HepG2 (cell line): Measurements from ENCODE around the gene PARS2. TPM values are rescaled to one million over a fixed set of nuclear protein-coding genes. Genes with fewer than 3 reads are reported as not detected.
A peak's percentile ranks its signal among the peaks of the same experiment; 100 is the strongest.

ENCODE experiments used
- ADNP ChIP-seq: sonication (generic); formaldehyde crosslinking; IDR thresholded peaks from 2 replicates; pipeline ENCODE4 v1.4.0; 2020; ENCODE audit warnings: missing genetic modification reagents
- CAMTA2 ChIP-seq: sonication (generic); formaldehyde crosslinking; IDR thresholded peaks from 2 replicates; pipeline ENCODE4 v1.4.0; 2020; ENCODE audit warnings: mild to moderate bottlenecking, missing genetic modification reagents, borderline replicate concordance
- CREBL2 ChIP-seq: sonication (generic); formaldehyde crosslinking; IDR thresholded peaks from 2 replicates; pipeline ENCODE4 v1.8.1; 2023; ENCODE audit warnings: missing genetic modification reagents, mild to moderate bottlenecking, borderline replicate concordance
- DR1 ChIP-seq: sonication (generic); formaldehyde crosslinking; IDR thresholded peaks from 2 replicates; pipeline ENCODE4 v1.8.0; 2021; ENCODE audit warnings: mild to moderate bottlenecking, missing genetic modification reagents, inconsistent platforms
- FOSL2 ChIP-seq: sonication (generic); formaldehyde crosslinking; IDR thresholded peaks from 2 replicates; pipeline ENCODE4 v1.4.0; 2020; ENCODE audit warnings: missing genetic modification reagents
- FOXK1 ChIP-seq: sonication (generic); formaldehyde crosslinking; IDR thresholded peaks from 2 replicates; pipeline ENCODE4 v1.4.0; 2020; ENCODE audit warnings: low read depth, missing genetic modification reagents, borderline replicate concordance
- GMEB2 ChIP-seq: IDR thresholded peaks from 2 replicates; pipeline ENCODE4 v1.6.1; 2016; ENCODE audit warnings: missing biosample characterization, missing genetic modification reagents, low read depth
- GTF3A ChIP-seq: sonication (generic); formaldehyde crosslinking; conservative IDR thresholded peaks from 2 replicates; pipeline ENCODE4 v1.4.0; 2020; ENCODE audit warnings: mild to moderate bottlenecking, missing genetic modification reagents
- HNRNPH1 ChIP-seq: fragments of 200-400 bp; formaldehyde crosslinking; optimal IDR thresholded peaks from 2 replicates; pipeline ENCODE3; 2017; ENCODE audit warnings: mild to moderate bottlenecking, low read depth, low read length
- MLX ChIP-seq: IDR thresholded peaks from 2 replicates; pipeline ENCODE4 v1.6.1; 2016
- MTF1 ChIP-seq: sonication (generic); formaldehyde crosslinking; IDR thresholded peaks from 2 replicates; pipeline ENCODE4 v1.5.0; 2020; ENCODE audit warnings: missing genetic modification reagents
- MXI1 ChIP-seq: IDR thresholded peaks from 3 replicates; pipeline ENCODE4 v1.6.1; 2012; ENCODE audit warnings: low read depth, low read length, inconsistent platforms, borderline replicate concordance
- RFXAP ChIP-seq: sonication (generic); formaldehyde crosslinking; IDR thresholded peaks from 2 replicates; pipeline ENCODE4 v1.4.0; 2020; ENCODE audit warnings: missing genetic modification reagents, borderline replicate concordance
- SOX13 ChIP-seq, 3 experiments: fragments of 450-650 bp in 1 of 3; sonication (generic) in 1 of 3; formaldehyde crosslinking in 1 of 3; IDR thresholded peaks in 2 of 3; conservative IDR thresholded peaks in 1 of 3; 2 replicates each; pipeline versions ENCODE4 v1.5.0 to v1.6.1; 2016 to 2020; ENCODE audit warnings: antibody characterized with exemption in 1 of 3, mild to moderate bottlenecking in 1 of 3, missing compliant biosample characterization in 1 of 3, missing genetic modification reagents in 1 of 3, moderate library complexity in 1 of 3
- SRSF1 ChIP-seq: fragments of 200-400 bp; formaldehyde crosslinking; optimal IDR thresholded peaks from 2 replicates; pipeline ENCODE3; 2017; ENCODE audit warnings: mild to moderate bottlenecking, low read depth, low read length, moderate library complexity
- TBX3 ChIP-seq: fragments of 450-650 bp; IDR thresholded peaks from 2 replicates; pipeline ENCODE4 v1.6.1; 2017; ENCODE audit warnings: antibody characterized with exemption, mild to moderate bottlenecking, inconsistent platforms, borderline replicate concordance
- ZNF224 ChIP-seq: sonication (generic); formaldehyde crosslinking; IDR thresholded peaks from 2 replicates; pipeline ENCODE4 v1.5.0; 2020; ENCODE audit warnings: mild to moderate bottlenecking, missing genetic modification reagents
- ZNF230 ChIP-seq: sonication (generic); formaldehyde crosslinking; IDR thresholded peaks from 2 replicates; pipeline ENCODE4 v1.4.0; 2020; ENCODE audit warnings: mild to moderate bottlenecking, missing genetic modification reagents
- ZNF350 ChIP-seq: sonication (generic); formaldehyde crosslinking; IDR thresholded peaks from 2 replicates; pipeline ENCODE4 v1.4.0; 2020; ENCODE audit warnings: mild to moderate bottlenecking, low read depth, missing genetic modification reagents, borderline replicate concordance
- ZNF562 ChIP-seq: sonication (generic); formaldehyde crosslinking; IDR thresholded peaks from 2 replicates; pipeline ENCODE4 v1.8.0; 2022; ENCODE audit warnings: missing genetic modification reagents, borderline replicate concordance
- ZNF792 ChIP-seq: IDR thresholded peaks from 2 replicates; pipeline ENCODE4 v1.6.1; 2016
- ZNF816 ChIP-seq: sonication (generic); formaldehyde crosslinking; IDR thresholded peaks from 2 replicates; pipeline ENCODE4 v1.8.0; 2022; ENCODE audit warnings: missing genetic modification reagents, mild to moderate bottlenecking, borderline replicate concordance
- ZNF883 ChIP-seq: sonication (generic); formaldehyde crosslinking; IDR thresholded peaks from 2 replicates; pipeline ENCODE4 v1.5.1; 2020; ENCODE audit warnings: mild to moderate bottlenecking, missing genetic modification reagents; ENCODE audit errors: not compliant biosample characterization
- polyA plus RNA-seq, 8 experiments: library from polyadenylated mRNA; depleted of rRNA in 3 of 8; stranded (reverse) in 7 of 8; unstranded in 1 of 8; fragments of >200 nt; fragmentation: Illumina TruSeq in 4 of 8; extraction: Trizol in 4 of 8; gene quantifications; 2 replicates each; pipeline versions ENCODE4 v1.2.1 to v1.2.3, GENCODE V29; 2011 to 2016; ENCODE audit warnings: low read depth in 4 of 8, missing spikeins in 1 of 8, mixed read lengths in 1 of 8; ENCODE audit not compliant: insufficient read depth in 1 of 8
- total RNA-seq, 5 experiments: library from RNA; depleted of rRNA; stranded (reverse); fragments of >200 nt; fragmentation: Illumina TruSeq; extraction: Trizol; gene quantifications; 2 replicates each; pipeline ENCODE4 v1.2.3, GENCODE V29; 2016; ENCODE audit warnings: low read depth in 1 of 5

PARS2 gene
- total and polyA plus RNA-seq, 2 of the 13 experiments (the other 11 are each of a cell fraction or from before 2014, with no cell fraction given) = 2.4 to 4.6 TPM

GRCh38 chr1:54715493-54716298 is 48.6 kb downstream of the PARS2 start, which contains the start of gene TTC4 (continued):
- peak; percentile 70 for TF ChIP-seq FOSL2 (CRISPR knock-in tag)
- TF ChIP-seq ZNF883 = no peak
- peak; percentile 80 for TF ChIP-seq FOXK1 (CRISPR knock-in tag)
- TF ChIP-seq ADNP = 0 out of 2 replicates have a peak, but pooled peaks have one; percentile 12
- TF ChIP-seq ZNF816 = no peak
- TF ChIP-seq ZNF562 (CRISPR knock-in tag) = no peak
- peak; percentile 59; the same call in 1 of the 2 replicates for TF ChIP-seq GMEB2 (CRISPR knock-in tag)
- no peak for TF ChIP-seq HNRNPH1
- TF ChIP-seq CAMTA2 (CRISPR knock-in tag) = no peak
- peak; percentile 63 for TF ChIP-seq DR1
- peak; percentile 63; the same call in 1 of the 2 replicates for TF ChIP-seq ZNF230
- peak; percentile 79; the same call in 1 of the 2 replicates for TF ChIP-seq ZNF224
- peak; percentile 93 for TF ChIP-seq ZNF350
- TF ChIP-seq MLX (CRISPR knock-in tag) = no peak
- peak; percentile 70; the same call in 1 of the 2 replicates for TF ChIP-seq MTF1 (CRISPR knock-in tag)
- TF ChIP-seq ZNF792 (CRISPR knock-in tag) = peak; percentile 74
- peak; percentile 86; the same call in 1 of the 2 replicates for TF ChIP-seq RFXAP
- peak; percentile 24; the same call in 1 of the 2 replicates for TF ChIP-seq SOX13 (IDR thresholded peaks at IDR 0.05)
- peak in 1 of 2 experiments; percentile 62; a peak in 2 of 4 replicates for TF ChIP-seq SOX13 (CRISPR knock-in tag; conservative IDR thresholded peaks at IDR 0.05 in 1 of 2, IDR thresholded peaks at IDR 0.05 in 1 of 2)
- no peak for TF ChIP-seq TBX3
- TF ChIP-seq CREBL2 (CRISPR knock-in tag) = no peak
- TF ChIP-seq SRSF1 = peak; percentile 92
- no peak for TF ChIP-seq GTF3A (CRISPR knock-in tag)
- peak; percentile 85; the same call in 2 of the 3 replicates for TF ChIP-seq MXI1
